Stimulated activated CD8-positive, alpha-beta memory T cell treated with anti-CD3 and anti-CD28 coated beads, Interleukin-2, amount 100 ng/mL, for 48 hours (primary cell): ENCODE data around the gene ARRDC3.
"Not testable (repeated sequence)": the region's sequence is repeated elsewhere in the genome, so short reads cannot be mapped to it uniquely, and the experiment has no call there.

Experiments used
- DNase-seq, 2 donors: peaks; one replicate each; pipeline ENCODE4 v3.0.0-alpha.2; 2020; ENCODE audit warnings: low read depth in 2 of 2

The ARRDC3 gene

GRCh38 chr5:91359962-91360609 is 23.0 kb downstream of the ARRDC3 start:
- DNase-seq, result no peak

DNA sequence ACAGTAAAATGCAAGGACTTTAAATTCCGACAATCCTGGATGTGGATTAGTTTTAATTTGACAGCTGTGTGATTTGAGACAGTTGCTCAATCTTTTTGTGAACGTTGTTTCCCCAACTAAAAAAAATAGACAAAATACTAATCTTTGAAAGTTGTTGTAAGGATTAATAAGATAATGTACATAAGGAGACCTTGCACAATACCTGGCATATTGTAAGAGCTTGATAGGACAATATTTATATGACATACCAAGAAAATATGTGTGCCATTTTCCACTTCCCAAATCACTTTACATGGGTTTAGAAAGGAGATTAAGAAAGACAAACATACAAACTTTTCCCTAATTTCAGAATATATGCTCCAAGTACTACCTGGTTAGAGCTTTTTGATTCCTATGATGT is 25.3 kb downstream of the ARRDC3 start:
- no peak for DNase-seq

- no peak for DNase-seq
These were observed 26.0 kb downstream of the ARRDC3 start for GRCh38 chr5:91357012-91357634.

GRCh38 chr5:91354867-91355266 is 28.2 kb downstream of the ARRDC3 start:
- not testable (repeated sequence) for DNase-seq

- no peak for DNase-seq
These were observed 30.1 kb downstream of the ARRDC3 start for GRCh38 chr5:91352831-91353695.

DNA sequence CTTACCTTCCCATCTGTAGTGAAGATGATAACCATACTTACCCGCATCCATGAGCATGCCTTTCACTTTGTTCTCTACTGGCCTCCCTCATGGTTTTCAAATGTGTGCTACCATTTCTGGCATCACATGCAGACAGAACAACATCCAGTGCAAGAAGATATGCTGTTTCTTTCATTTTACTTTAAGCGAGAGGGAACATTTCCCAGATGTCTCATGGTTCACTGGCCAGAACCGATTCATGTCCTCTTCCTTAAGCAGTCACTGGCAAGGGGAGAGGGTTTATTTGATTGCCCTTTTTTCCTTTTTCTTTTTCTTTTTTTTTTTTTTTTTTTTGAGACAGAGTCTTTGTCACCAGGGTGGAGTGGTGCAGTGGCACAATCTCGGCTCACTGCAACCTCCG is 37.7 kb downstream of the ARRDC3 start:
- no peak for DNase-seq

- not testable (repeated sequence) for DNase-seq
These were observed 38.4 kb downstream of the ARRDC3 start for GRCh38 chr5:91344661-91345200.

DNA sequence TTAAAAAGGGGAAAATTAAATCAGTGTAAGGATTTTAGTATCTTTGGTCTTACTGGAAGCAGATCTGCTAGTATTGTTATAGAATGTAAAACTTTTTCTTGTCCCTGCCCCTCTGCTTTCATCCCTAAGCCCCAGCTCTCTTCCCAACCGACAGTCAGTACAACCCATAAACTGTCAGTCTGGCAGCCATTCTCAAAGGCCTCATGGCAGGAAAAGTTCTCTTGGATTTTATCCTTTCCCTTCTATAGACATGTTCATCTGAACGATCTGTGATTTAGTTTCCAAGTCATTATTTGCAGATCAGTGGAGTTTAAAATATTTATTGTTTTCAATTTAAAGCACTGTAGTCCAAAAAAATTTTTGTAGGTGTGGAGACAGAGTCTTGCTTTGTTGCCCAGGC is 39.2 kb downstream of the ARRDC3 start:
- no peak for DNase-seq

DNA sequence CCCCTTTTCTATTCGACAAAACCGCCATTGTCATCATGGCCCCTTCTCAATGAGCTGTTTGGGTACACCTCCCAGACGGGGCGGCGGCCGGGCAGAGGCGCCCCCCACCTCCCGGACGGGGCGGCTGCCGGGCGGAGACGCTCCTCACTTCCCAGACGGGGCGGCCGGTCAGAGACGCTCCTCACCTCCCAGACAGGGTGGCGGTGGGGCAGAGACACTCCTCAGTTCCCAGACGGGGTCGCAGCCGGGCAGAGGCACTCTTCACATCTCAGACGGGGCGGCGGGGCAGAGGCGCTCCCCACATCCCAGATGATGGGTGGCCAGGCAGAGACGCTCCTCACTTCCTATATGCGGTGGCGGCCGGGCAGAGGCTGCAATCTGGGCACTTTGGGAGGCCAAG is 40.2 kb downstream of the ARRDC3 start:
- DNase-seq, result not testable (repeated sequence)

DNA sequence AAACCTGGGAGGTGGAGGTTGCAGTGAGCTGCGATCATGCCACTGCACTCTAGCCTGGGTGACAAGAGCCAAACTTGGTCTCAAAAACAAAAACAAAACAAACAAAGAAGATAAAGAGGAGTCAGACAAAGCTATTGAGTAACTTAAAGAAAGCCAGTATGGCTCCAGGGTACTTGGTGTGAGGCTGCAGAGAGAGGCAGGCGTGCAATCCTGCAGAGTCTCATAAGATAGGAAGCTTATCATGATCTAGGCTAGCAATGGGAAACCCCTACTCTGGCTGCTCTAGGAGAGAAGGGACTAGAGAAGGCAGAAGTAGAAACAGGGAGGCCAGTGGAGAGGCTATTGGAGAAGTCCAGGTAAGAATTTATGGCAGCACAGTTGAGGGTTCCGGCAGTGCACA is 42.0 kb downstream of the ARRDC3 start:
- no peak for DNase-seq

DNA sequence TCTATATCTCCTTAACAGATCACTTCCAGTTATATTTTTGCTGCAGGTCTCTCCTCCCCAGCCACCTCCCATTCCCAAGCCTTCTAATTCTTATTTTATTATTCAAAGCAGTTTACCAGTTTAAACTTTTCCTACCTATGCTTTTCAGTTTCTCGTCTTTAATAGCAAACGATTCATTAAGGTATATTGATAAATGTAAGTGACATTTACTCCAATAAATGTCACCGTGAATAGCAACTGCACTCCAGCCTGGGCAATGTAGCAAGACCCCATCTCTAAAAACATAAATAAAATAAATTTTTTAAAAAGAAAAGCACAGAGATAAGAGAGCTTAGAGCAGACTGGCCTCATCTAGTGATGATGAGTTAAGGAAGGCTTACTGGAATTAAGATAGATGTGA is 42.6 kb downstream of the ARRDC3 start:
- DNase-seq, result no peak

GRCh38 chr5:91339063-91339705 is 43.9 kb downstream of the ARRDC3 start:
- DNase-seq, result no peak

DNA sequence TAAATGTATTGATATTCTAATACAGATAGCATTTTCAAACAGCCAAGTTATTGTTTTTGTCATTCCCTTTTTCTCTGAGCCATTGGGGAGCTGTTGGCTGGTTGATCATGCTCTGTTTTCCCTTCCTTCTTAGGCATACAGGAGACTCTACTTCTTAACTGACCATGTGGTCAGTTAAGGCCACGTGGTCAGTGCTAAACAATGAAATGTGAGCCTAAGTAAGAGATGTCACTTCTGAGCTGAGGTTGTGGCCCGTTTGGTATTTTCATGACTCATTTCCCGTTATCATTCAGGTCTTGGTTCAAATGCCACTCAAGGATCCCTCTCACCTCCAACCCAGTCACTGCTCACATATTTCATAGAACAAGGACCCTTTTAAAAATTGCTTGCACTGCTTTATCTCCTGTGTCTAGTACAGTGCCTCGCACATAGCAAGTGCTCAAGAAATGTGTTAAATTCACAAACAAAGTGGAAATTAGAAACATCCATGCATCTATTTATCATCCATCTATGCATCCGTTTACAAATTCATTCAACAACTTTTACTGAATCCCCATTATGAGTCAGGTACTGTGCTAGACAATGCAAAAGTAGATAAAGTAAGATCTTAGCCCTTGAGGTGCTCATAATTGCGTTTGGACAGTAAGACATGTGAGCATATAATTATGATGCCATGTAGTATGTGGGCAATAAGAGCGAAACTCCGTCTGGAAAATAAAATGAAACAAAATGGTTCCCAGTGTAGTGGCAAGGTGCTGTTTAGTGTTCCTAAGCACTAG is 50.7 kb downstream of the ARRDC3 start:
- no peak for DNase-seq

GRCh38 chr5:91331705-91332104 is 51.4 kb downstream of the ARRDC3 start:
- DNase-seq, result no peak

GRCh38 chr5:91329283-91329682 is 53.8 kb downstream of the ARRDC3 start:
- no peak for DNase-seq

- no peak for DNase-seq
These were observed 54.4 kb downstream of the ARRDC3 start for GRCh38 chr5:91328743-91329142.

- not testable (repeated sequence) for DNase-seq
These were observed 60.1 kb downstream of the ARRDC3 start for GRCh38 chr5:91322981-91323380.

GRCh38 chr5:91319667-91320066 is 63.5 kb downstream of the ARRDC3 start:
- no peak for DNase-seq

DNA sequence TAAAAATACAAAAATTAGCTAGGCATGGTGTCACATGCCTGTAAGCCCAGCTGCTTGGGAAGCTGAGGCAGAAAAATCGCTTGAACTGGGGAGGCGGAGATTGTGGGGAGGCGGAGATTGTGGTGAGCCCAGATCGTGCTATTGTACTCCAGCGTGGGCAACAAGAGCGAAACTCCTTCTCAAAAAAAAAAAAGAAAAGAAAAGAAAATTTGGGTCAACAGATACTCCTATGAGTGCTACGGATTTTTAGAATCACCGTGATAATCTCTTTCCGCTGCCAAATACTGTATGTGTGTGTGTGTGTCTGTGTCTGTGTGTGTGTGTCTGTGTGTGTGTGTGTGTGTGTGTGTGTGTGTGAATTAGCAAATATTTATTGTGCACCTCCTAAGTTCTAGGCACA is 64.4 kb downstream of the ARRDC3 start:
- DNase-seq, result no peak
